ENCODE measurements around the gene CALHM5. TPM values are rescaled to one million over a fixed set of nuclear protein-coding genes. Genes with fewer than 3 reads are reported as not detected.

The CALHM5 gene
- total and polyA plus RNA-seq, 9 of the 15 experiments (the other 6 are each of a cell fraction or from before 2014, with no cell fraction given) = under 0.01 to 0.05 (median 0.02) TPM; not detected in 2

DNA sequence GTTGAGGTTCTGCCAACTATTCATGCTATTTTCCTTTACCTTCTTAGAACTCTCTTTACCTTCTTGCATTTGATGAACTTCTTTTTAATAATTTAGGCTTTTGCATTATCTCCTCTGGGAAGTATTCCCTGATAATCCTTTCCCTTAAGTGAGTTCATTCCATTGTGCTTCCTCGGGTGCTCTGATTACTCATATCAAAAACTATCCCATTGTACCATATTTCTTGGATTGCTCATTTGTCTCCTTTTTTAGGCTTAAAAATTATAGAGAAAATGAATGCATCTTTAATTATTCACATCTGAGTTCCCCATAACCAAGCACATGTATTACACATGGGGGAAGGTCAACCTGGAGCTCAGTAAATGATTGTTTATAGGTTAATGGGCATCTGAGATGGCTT is 44.6 kb downstream of the CALHM5 start:
- in situ Hi-C loops (cut with MboI) = loop anchor here (10.0 kb wide), 1 partner anchor 271 kb away; no protein-coding TSS in a partner anchor
- ATAC-seq (no peak), FAIRE-seq (no peak), DNase-seq (ENCODE audit: extremely low read depth in 1 of 4, low spot score in 3 of 4) (no peak)
- no peak for TF ChIP-seq YY1 (IDR thresholded peaks at IDR 0.05; ENCODE audit: borderline replicate concordance in 1 of 3, control insufficient read depth in 1 of 3, extremely low read depth in 1 of 3, insufficient read depth in 3 of 3, insufficient read length in 1 of 3, insufficient replicate concordance in 2 of 3, low read depth in 1 of 3, low read length in 2 of 3)
- TF ChIP-seq NCOR1 (IDR thresholded peaks at IDR 0.05) = no peak
- TF ChIP-seq TARDBP (IDR thresholded peaks at IDR 0.05) = no peak
- TF ChIP-seq, protein P1, sequence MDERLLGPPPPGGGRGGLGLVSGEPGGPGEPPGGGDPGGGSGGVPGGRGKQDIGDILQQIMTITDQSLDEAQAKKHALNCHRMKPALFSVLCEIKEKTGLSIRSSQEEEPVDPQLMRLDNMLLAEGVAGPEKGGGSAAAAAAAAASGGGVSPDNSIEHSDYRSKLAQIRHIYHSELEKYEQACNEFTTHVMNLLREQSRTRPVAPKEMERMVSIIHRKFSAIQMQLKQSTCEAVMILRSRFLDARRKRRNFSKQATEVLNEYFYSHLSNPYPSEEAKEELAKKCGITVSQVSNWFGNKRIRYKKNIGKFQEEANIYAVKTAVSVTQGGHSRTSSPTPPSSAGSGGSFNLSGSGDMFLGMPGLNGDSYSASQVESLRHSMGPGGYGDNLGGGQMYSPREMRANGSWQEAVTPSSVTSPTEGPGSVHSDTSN (CRISPR knock-in tag; IDR thresholded peaks at IDR 0.05; ENCODE audit: low read depth) = no peak
- TF ChIP-seq, protein P1 (tag; conservative IDR thresholded peaks at IDR 0.05; ENCODE audit: low read depth) = no peak
- TF ChIP-seq FOXK2 (conservative IDR thresholded peaks at IDR 0.05 in 1 of 2, IDR thresholded peaks at IDR 0.05 in 1 of 2; ENCODE audit: low read depth in 2 of 2) = no peak
- no peak for TF ChIP-seq CC2D1A (IDR thresholded peaks at IDR 0.05)
- TF ChIP-seq, protein P2, sequence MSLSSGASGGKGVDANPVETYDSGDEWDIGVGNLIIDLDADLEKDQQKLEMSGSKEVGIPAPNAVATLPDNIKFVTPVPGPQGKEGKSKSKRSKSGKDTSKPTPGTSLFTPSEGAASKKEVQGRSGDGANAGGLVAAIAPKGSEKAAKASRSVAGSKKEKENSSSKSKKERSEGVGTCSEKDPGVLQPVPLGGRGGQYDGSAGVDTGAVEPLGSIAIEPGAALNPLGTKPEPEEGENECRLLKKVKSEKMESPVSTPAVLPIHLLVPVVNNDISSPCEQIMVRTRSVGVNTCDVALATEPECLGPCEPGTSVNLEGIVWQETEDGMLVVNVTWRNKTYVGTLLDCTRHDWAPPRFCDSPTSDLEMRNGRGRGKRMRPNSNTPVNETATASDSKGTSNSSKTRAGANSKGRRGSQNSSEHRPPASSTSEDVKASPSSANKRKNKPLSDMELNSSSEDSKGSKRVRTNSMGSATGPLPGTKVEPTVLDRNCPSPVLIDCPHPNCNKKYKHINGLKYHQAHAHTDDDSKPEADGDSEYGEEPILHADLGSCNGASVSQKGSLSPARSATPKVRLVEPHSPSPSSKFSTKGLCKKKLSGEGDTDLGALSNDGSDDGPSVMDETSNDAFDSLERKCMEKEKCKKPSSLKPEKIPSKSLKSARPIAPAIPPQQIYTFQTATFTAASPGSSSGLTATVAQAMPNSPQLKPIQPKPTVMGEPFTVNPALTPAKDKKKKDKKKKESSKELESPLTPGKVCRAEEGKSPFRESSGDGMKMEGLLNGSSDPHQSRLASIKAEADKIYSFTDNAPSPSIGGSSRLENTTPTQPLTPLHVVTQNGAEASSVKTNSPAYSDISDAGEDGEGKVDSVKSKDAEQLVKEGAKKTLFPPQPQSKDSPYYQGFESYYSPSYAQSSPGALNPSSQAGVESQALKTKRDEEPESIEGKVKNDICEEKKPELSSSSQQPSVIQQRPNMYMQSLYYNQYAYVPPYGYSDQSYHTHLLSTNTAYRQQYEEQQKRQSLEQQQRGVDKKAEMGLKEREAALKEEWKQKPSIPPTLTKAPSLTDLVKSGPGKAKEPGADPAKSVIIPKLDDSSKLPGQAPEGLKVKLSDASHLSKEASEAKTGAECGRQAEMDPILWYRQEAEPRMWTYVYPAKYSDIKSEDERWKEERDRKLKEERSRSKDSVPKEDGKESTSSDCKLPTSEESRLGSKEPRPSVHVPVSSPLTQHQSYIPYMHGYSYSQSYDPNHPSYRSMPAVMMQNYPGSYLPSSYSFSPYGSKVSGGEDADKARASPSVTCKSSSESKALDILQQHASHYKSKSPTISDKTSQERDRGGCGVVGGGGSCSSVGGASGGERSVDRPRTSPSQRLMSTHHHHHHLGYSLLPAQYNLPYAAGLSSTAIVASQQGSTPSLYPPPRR (CRISPR knock-in tag; IDR thresholded peaks at IDR 0.05; ENCODE audit: borderline replicate concordance) = no peak
- TF ChIP-seq SMAD2 (IDR thresholded peaks at IDR 0.05; ENCODE audit: low read depth, low read length) = no peak
- TF ChIP-seq MCM3 (IDR thresholded peaks at IDR 0.05) = no peak
- TF ChIP-seq ZZZ3 (IDR thresholded peaks at IDR 0.05) = no peak
- TF ChIP-seq COPS2 (conservative IDR thresholded peaks at IDR 0.05) = no peak
- TF ChIP-seq CAMTA2 (CRISPR knock-in tag; conservative IDR thresholded peaks at IDR 0.05) = no peak
- TF ChIP-seq PHF21A (IDR thresholded peaks at IDR 0.05; ENCODE audit: borderline replicate concordance, low read depth) = no peak
- no peak for TF ChIP-seq TGIF2 (CRISPR knock-in tag; IDR thresholded peaks at IDR 0.05)
- no peak for TF ChIP-seq PURB (CRISPR knock-in tag; IDR thresholded peaks at IDR 0.05; ENCODE audit: low read depth)
- no peak for TF ChIP-seq SMARCB1 (IDR thresholded peaks at IDR 0.05; ENCODE audit: insufficient read length, low read depth)
- no TSS peak for BruUV-seq (replicated peaks)
- no peaks in the 10 kb centered on the region for H4K20me1 ChIP-seq (replicated peaks; ENCODE audit: control insufficient read depth, insufficient read depth, low read length)
- H3K4me3 ChIP-seq = no peak overlapping the region
- H3K27ac ChIP-seq (ENCODE audit: extremely low read depth, low read depth, low read length) = no peak overlapping the region
- no peak overlapping the region for H2AFZ ChIP-seq (ENCODE audit: low read depth, low read length)
- no peak overlapping the region for H3K4me2 ChIP-seq (ENCODE audit: insufficient read depth, low read length)
- H3K79me2 ChIP-seq (ENCODE audit: control insufficient read depth, insufficient read depth, low read length) = no peaks in the 10 kb centered on the region
- POLR2A ChIA-PET = no interaction called here
- H3K9ac ChIP-seq (ENCODE audit: insufficient read depth in 1 of 2, low read depth in 2 of 2, low read length in 2 of 2) = no peak overlapping the region
- H3K4me1 ChIP-seq (replicated peaks in 1 of 2; ENCODE audit: control insufficient read depth in 2 of 2, insufficient read depth in 2 of 2, low read length in 2 of 2) = peaks cover 2 to 4% of the 10 kb centered on the region in 2 experiments; a peak in 2 of 5 replicates
- H3K27me3 ChIP-seq (ENCODE audit: control insufficient read depth in 2 of 2, insufficient read depth in 2 of 2, low read length in 2 of 2) = no peaks in the 10 kb centered on the region; a peak in 1 of 5 replicates
- no peaks in the 10 kb centered on the region for H3K36me3 ChIP-seq (ENCODE audit: control insufficient read depth, insufficient read depth, low read length)
- CTCF ChIA-PET (ENCODE audit: low intra/inter-chr PET ratio) = no interaction called here
- H3K9me1 ChIP-seq (ENCODE audit: control insufficient read depth, insufficient read depth, low read length) = no peaks in the 10 kb centered on the region
- WGBS (ENCODE audit: insufficient coverage, low coverage, missing lambda C conversion rate) = 65% methylated on average over 1 of the region's 1 CpG
- no peaks in the 10 kb centered on the region for H3K9me3 ChIP-seq (replicated peaks; ENCODE audit: control insufficient read depth, insufficient read depth, low read depth, low read length)
- intact Hi-C loops (cut with micrococcal nuclease) = no loop called here
